Activated T-helper 1 cell treated with anti-CD3 and anti-CD28 coated beads, Interleukin-2, amount 50 U/mL, for 16 hours (primary cell): ENCODE data around the gene SLC35F1.
"Not testable (repeated sequence)": the region's sequence is repeated elsewhere in the genome, so short reads cannot be mapped to it uniquely, and the experiment has no call there.

Experiments
- DNase-seq, 2 donors: peaks; one replicate each; pipeline ENCODE4 v3.0.0-alpha.2; 2020; ENCODE audit warnings: low read depth in 1 of 2, low spot score in 1 of 2

SLC35F1 gene

GRCh38 chr6:117989086-117989485 lies 82.0 kb downstream of the SLC35F1 start:
- DNase-seq: no peak

GRCh38 chr6:117990151-117990550 lies 83.1 kb downstream of the SLC35F1 start:
- no peak for DNase-seq

GRCh38 chr6:117992856-117993255 lies 85.8 kb downstream of the SLC35F1 start:
- no peak for DNase-seq

GRCh38 chr6:118012944-118013343 lies 105.9 kb downstream of the SLC35F1 start:
- DNase-seq: no peak

GRCh38 chr6:118016532-118016931 lies 109.5 kb downstream of the SLC35F1 start:
- no peak for DNase-seq

GRCh38 chr6:118017301-118017848 lies 110.3 kb downstream of the SLC35F1 start:
- no peak for DNase-seq

GRCh38 chr6:118023771-118024170 lies 116.7 kb downstream of the SLC35F1 start:
- no peak for DNase-seq

GRCh38 chr6:118029967-118030366 lies 122.9 kb downstream of the SLC35F1 start:
- DNase-seq: no peak

- not testable (repeated sequence) for DNase-seq
These were observed 130.4 kb downstream of the SLC35F1 start for GRCh38 chr6:118037479-118037878.

- no peak for DNase-seq
These were observed 135.8 kb downstream of the SLC35F1 start for GRCh38 chr6:118042855-118043254.

- no peak for DNase-seq
These were observed 137.2 kb downstream of the SLC35F1 start for GRCh38 chr6:118044275-118044674.

- no peak for DNase-seq
These were observed 147.0 kb downstream of the SLC35F1 start for GRCh38 chr6:118054082-118054481.

- DNase-seq: no peak
These were observed 154.6 kb downstream of the SLC35F1 start for GRCh38 chr6:118061666-118062065.

GRCh38 chr6:118080547-118080946 lies 173.5 kb downstream of the SLC35F1 start:
- DNase-seq: no peak

- DNase-seq: no peak
These were observed 176.6 kb downstream of the SLC35F1 start for GRCh38 chr6:118083711-118084110.

GRCh38 chr6:118085665-118086064 lies 178.6 kb downstream of the SLC35F1 start:
- no peak for DNase-seq

GRCh38 chr6:118086159-118086558 lies 179.1 kb downstream of the SLC35F1 start:
- DNase-seq: no peak

GRCh38 chr6:118092086-118092485 lies 185.0 kb downstream of the SLC35F1 start:
- DNase-seq: no peak

- DNase-seq: no peak
These were observed 190.5 kb downstream of the SLC35F1 start for GRCh38 chr6:118097576-118097975.

- no peak for DNase-seq
These were observed 193.7 kb downstream of the SLC35F1 start for GRCh38 chr6:118100717-118101116.

GRCh38 chr6:118101220-118101619 lies 194.2 kb downstream of the SLC35F1 start:
- DNase-seq: no peak

- no peak for DNase-seq
These were observed 194.8 kb downstream of the SLC35F1 start for GRCh38 chr6:118101831-118102345.

- DNase-seq: no peak
These were observed 195.3 kb downstream of the SLC35F1 start for GRCh38 chr6:118102401-118102800.
